HG03175 (cell line): ENCODE data around the gene MSX1.

Experiments used
- ATAC-seq: cut with Tn5 transposase; IDR thresholded peaks from one replicate; pipeline ENCODE4 v1.9.1; 2021; ENCODE audit warnings: mild to moderate bottlenecking, moderate library complexity; ENCODE audit not compliant: unreplicated experiment

MSX1 gene

GRCh38 chr4:4840351-4840750 is 19.1 kb upstream of the MSX1 start:
- ATAC-seq, result no peak

GRCh38 chr4:4841156-4841555 is 18.3 kb upstream of the MSX1 start:
- ATAC-seq, result no peak

GRCh38 chr4:4842476-4843441 is 16.7 kb upstream of the MSX1 start:
- ATAC-seq, result no peak

GRCh38 chr4:4843635-4844291 is 15.7 kb upstream of the MSX1 start:
- ATAC-seq, result no peak

GRCh38 chr4:4845027-4845426 is 14.4 kb upstream of the MSX1 start:
- no peak for ATAC-seq

GRCh38 chr4:4847011-4847410 is 12.5 kb upstream of the MSX1 start:
- ATAC-seq, result no peak

GRCh38 chr4:4848540-4848939 is 10.9 kb upstream of the MSX1 start:
- no peak for ATAC-seq

GRCh38 chr4:4849106-4849505 is 10.4 kb upstream of the MSX1 start:
- ATAC-seq, result no peak

GRCh38 chr4:4849524-4850193 is 9.8 kb upstream of the MSX1 start:
- no peak for ATAC-seq

- no peak for ATAC-seq
Measured at GRCh38 chr4:4851081-4851480, 8.4 kb upstream of the MSX1 start.

- ATAC-seq, result no peak
Measured at GRCh38 chr4:4851906-4852305, 7.6 kb upstream of the MSX1 start.

- ATAC-seq, result no peak
Measured at GRCh38 chr4:4852591-4853362, 6.7 kb upstream of the MSX1 start.

- ATAC-seq, result no peak
Measured at GRCh38 chr4:4853371-4853823, 6.1 kb upstream of the MSX1 start.

- ATAC-seq, result no peak
Measured at GRCh38 chr4:4853921-4854648, 5.4 kb upstream of the MSX1 start.

- no peak for ATAC-seq
Measured at GRCh38 chr4:4854649-4855295, 4.7 kb upstream of the MSX1 start.

GRCh38 chr4:4855301-4856070 is 4.0 kb upstream of the MSX1 start:
- no peak for ATAC-seq

GRCh38 chr4:4856071-4857000 is 3.1 kb upstream of the MSX1 start:
- ATAC-seq, result no peak
